ENCODE measurements around the gene SETD1B.
"Not testable (repeated sequence)": the region's sequence is repeated elsewhere in the genome, so short reads cannot be mapped to it uniquely, and the experiment has no call there.

SETD1B gene

GRCh38 chr12:121789800-121790728, 13.7 kb upstream of the SETD1B start:
- Histone ChIP-seq H3K4me3 (ENCODE audit: low read length) (no peak overlapping the region), H3K9ac (ENCODE audit: low read length) (peak overlapping the region; percentile 46; the same call in 1 of the 2 replicates), H3K4me2 (ENCODE audit: low read depth, low read length) (peak overlapping the region; percentile 45)

GRCh38 chr12:121790785-121791184, 13.0 kb upstream of the SETD1B start:
- not testable (repeated sequence) for DNase-seq; H3K79me2 ChIP-seq (ENCODE audit: low read length); H3K4me3 ChIP-seq (ENCODE audit: low read length); H3K9ac ChIP-seq (ENCODE audit: low read length); H3K36me3 ChIP-seq (replicated peaks; ENCODE audit: insufficient read depth, low read length); H3K9me3 ChIP-seq (replicated peaks; ENCODE audit: insufficient read depth, low read length); H3K27ac ChIP-seq (ENCODE audit: low read length); H3K4me2 ChIP-seq (ENCODE audit: low read depth, low read length); H2AFZ ChIP-seq (ENCODE audit: low read length); H4K20me1 ChIP-seq (ENCODE audit: insufficient read depth, low read length); H3K27me3 ChIP-seq (replicated peaks; ENCODE audit: insufficient read depth, low read length); H3K9me2 ChIP-seq (replicated peaks; ENCODE audit: insufficient read depth, low read length); H3F3A ChIP-seq (ENCODE audit: insufficient read depth, low read length)
- H3K4me1 ChIP-seq (ENCODE audit: low read length): peaks cover 17% of the 10 kb centered on the region

More at GRCh38 chr12:121789800-121790728, 13.7 kb upstream of the SETD1B start:
- Histone ChIP-seq H3F3A (ENCODE audit: insufficient read depth, low read length) (no peaks in the 10 kb centered on the region), H3K27ac (ENCODE audit: low read length) (peak overlapping the region; percentile 39; the same call in 1 of the 2 replicates), H4K20me1 (ENCODE audit: insufficient read depth, low read length) (no peaks in the 10 kb centered on the region), H3K79me2 (ENCODE audit: low read length) (no peaks in the 10 kb centered on the region), H3K36me3 (replicated peaks; ENCODE audit: insufficient read depth, low read length) (no peaks in the 10 kb centered on the region), H3K4me1 (ENCODE audit: low read length) (peaks cover 17% of the 10 kb centered on the region), H3K27me3 (replicated peaks; ENCODE audit: insufficient read depth, low read length) (no peaks in the 10 kb centered on the region), H2AFZ (ENCODE audit: low read length) (peak overlapping the region; percentile 74), H3K9me2 (replicated peaks; ENCODE audit: insufficient read depth, low read length) (no peaks in the 10 kb centered on the region), H3K9me3 (replicated peaks; ENCODE audit: insufficient read depth, low read length) (no peaks in the 10 kb centered on the region)
- peak; percentile 73 for DNase-seq
- TF ChIP-seq CTCF (IDR thresholded peaks at IDR 0.05; ENCODE audit: low read length) (no peak), EZH2phosphoT487 (IDR thresholded peaks at IDR 0.05; ENCODE audit: low read length) (no peak), EZH2 (optimal IDR thresholded peaks at IDR 0.05; ENCODE audit: low read depth, low read length) (no peak)

GRCh38 chr12:121791671-121792551, 11.9 kb upstream of the SETD1B start:
- no peaks in the 10 kb centered on the region for H3F3A ChIP-seq (ENCODE audit: insufficient read depth, low read length)
- H3K9me3 ChIP-seq (replicated peaks; ENCODE audit: insufficient read depth, low read length): no peaks in the 10 kb centered on the region
- H3K4me1 ChIP-seq (ENCODE audit: low read length): peaks cover 17% of the 10 kb centered on the region
- no peaks in the 10 kb centered on the region for H3K27me3 ChIP-seq (replicated peaks; ENCODE audit: insufficient read depth, low read length)
- H3K36me3 ChIP-seq (replicated peaks; ENCODE audit: insufficient read depth, low read length): no peaks in the 10 kb centered on the region
- H4K20me1 ChIP-seq (ENCODE audit: insufficient read depth, low read length): no peaks in the 10 kb centered on the region
- no peak overlapping the region for H3K27ac ChIP-seq (ENCODE audit: low read length)
- peaks cover under 1% of the 10 kb centered on the region; the same call in 1 of the 2 replicates for H3K79me2 ChIP-seq (ENCODE audit: low read length)
- no peak overlapping the region for H3K4me3 ChIP-seq (ENCODE audit: low read length)
- H3K9me2 ChIP-seq (replicated peaks; ENCODE audit: insufficient read depth, low read length): no peaks in the 10 kb centered on the region
- TF ChIP-seq CTCF (IDR thresholded peaks at IDR 0.05; ENCODE audit: low read length): no peak
- TF ChIP-seq EZH2 (optimal IDR thresholded peaks at IDR 0.05; ENCODE audit: low read depth, low read length): no peak
- TF ChIP-seq EZH2phosphoT487 (IDR thresholded peaks at IDR 0.05; ENCODE audit: low read length): no peak
- H3K9ac ChIP-seq (ENCODE audit: low read length): no peak overlapping the region
- H2AFZ ChIP-seq (ENCODE audit: low read length): no peak overlapping the region
- no peak for DNase-seq
- H3K4me2 ChIP-seq (ENCODE audit: low read depth, low read length): no peak overlapping the region
